HG02938 (cell line): Measurements from ENCODE around the gene MLC1.
"Not testable (repeated sequence)": the region's sequence is repeated elsewhere in the genome, so short reads cannot be mapped to it uniquely, and the experiment has no call there.

ENCODE experiments used
- ATAC-seq: cut with Tn5 transposase; IDR thresholded peaks from one replicate; pipeline ENCODE4 v1.9.1; 2021; ENCODE audit warnings: mild to moderate bottlenecking, moderate library complexity; ENCODE audit not compliant: unreplicated experiment

MLC1 gene

GRCh38 chr22:50104141-50104544 is 18.9 kb upstream of the MLC1 start:
- ATAC-seq: no peak

GRCh38 chr22:50102946-50103345 is 17.7 kb upstream of the MLC1 start:
- no peak for ATAC-seq

- ATAC-seq: no peak
Observed at GRCh38 chr22:50101870-50102565, 16.8 kb upstream of the MLC1 start.

GRCh38 chr22:50098052-50098451 is 12.8 kb upstream of the MLC1 start:
- ATAC-seq: no peak

GRCh38 chr22:50092342-50092741 is 7.1 kb upstream of the MLC1 start:
- no peak for ATAC-seq

GRCh38 chr22:50091092-50091768 is 6.0 kb upstream of the MLC1 start:
- no peak for ATAC-seq

- ATAC-seq: no peak
Observed at GRCh38 chr22:50090412-50090714, 5.1 kb upstream of the MLC1 start.

GRCh38 chr22:50089682-50090411 is 4.6 kb upstream of the MLC1 start, which contains the start of gene MOV10L1:
MOV10L1 (plus strand) TSS chr22:50090006; CDS start chr22:50090089, 83 bp downstream.
- ATAC-seq: no peak

- ATAC-seq: no peak
Observed at GRCh38 chr22:50089231-50089630, 4.0 kb upstream of the MLC1 start.

- no peak for ATAC-seq
Observed at GRCh38 chr22:50088096-50088495, 2.9 kb upstream of the MLC1 start.

GRCh38 chr22:50087646-50088045 is 2.4 kb upstream of the MLC1 start:
- ATAC-seq: no peak

- ATAC-seq: not testable (repeated sequence)
Observed at GRCh38 chr22:50086975-50087374, 1.7 kb upstream of the MLC1 start.

GRCh38 chr22:50086526-50086925 is 1.3 kb upstream of the MLC1 start:
- no peak for ATAC-seq

GRCh38 chr22:50084614-50085021 is 608 bp downstream of the MLC1 start:
- ATAC-seq: no peak

- no peak for ATAC-seq
Observed at GRCh38 chr22:50084080-50084477, 1.1 kb downstream of the MLC1 start.

- no peak for ATAC-seq
Observed at GRCh38 chr22:50083462-50084079, 1.7 kb downstream of the MLC1 start.

- ATAC-seq: no peak
Observed at GRCh38 chr22:50082961-50083461, 2.2 kb downstream of the MLC1 start.

- no peak for ATAC-seq
Observed at GRCh38 chr22:50082197-50082715, 3.0 kb downstream of the MLC1 start.

- no peak for ATAC-seq
Observed at GRCh38 chr22:50081426-50082196, 3.6 kb downstream of the MLC1 start.

GRCh38 chr22:50080077-50080465 is 5.2 kb downstream of the MLC1 start:
- ATAC-seq: no peak
